Thyroid gland (tissue), 4 donors: Measurements from ENCODE around the gene GAS2L1. TPM values are rescaled to one million over a fixed set of nuclear protein-coding genes. Genes with fewer than 3 reads are reported as not detected.

Experiments used
- DNase-seq, 2 donors: peaks; one replicate each; pipeline ENCODE4 v3.0.0-alpha.2; 2019
- H3K27ac ChIP-seq, 3 donors: fragments of 200-600 bp; sonication (generic); 1 replicate in 2 of 3; 2 replicates in 1 of 3; pipeline ENCODE4 v1.5.1; 2016 to 2019; ENCODE audit warnings: mild to moderate bottlenecking in 1 of 3, moderate library complexity in 1 of 3
- H3K27me3 ChIP-seq: fragments of 200-600 bp; sonication (generic); one replicate; pipeline ENCODE4 v1.5.1; 2019
- H3K36me3 ChIP-seq, 2 donors: fragments of 200-600 bp; sonication (generic); one replicate each; pipeline ENCODE4 v1.5.1; 2016 to 2019
- H3K4me1 ChIP-seq, 2 donors: fragments of 200-600 bp; sonication (generic); one replicate each; pipeline ENCODE4 v1.5.1; 2017 to 2019
- H3K4me3 ChIP-seq, 3 donors: fragments of 200-600 bp; sonication (generic); replicated peaks in 1 of 3; 1 replicate in 2 of 3; 2 replicates in 1 of 3; pipeline ENCODE4 v1.5.1; 2016; ENCODE audit warnings: mild to moderate bottlenecking in 1 of 3
- H3K9me3 ChIP-seq: fragments of 200-600 bp; sonication (generic); one replicate; pipeline ENCODE4 v1.5.1; 2017
- POLR2A ChIP-seq, 2 donors: fragments of 450-650 bp; IDR thresholded peaks; one replicate each; pipeline ENCODE4 v1.6.1; 2017; ENCODE audit warnings: antibody characterized with exemption in 2 of 2, mild to moderate bottlenecking in 2 of 2, moderate library complexity in 1 of 2
- WGBS, 2 donors: methylation state at CpG; one replicate each; pipeline ENCODE4 v1.1.5; 2017; 5-methylcytosine and 5-hydroxymethylcytosine counted together
- intact Hi-C: fragments of 100-400 bp; cut with DNase I; formaldehyde crosslinking; loops from one replicate; pipeline ENCODE4 v1.15.1; 2023
- total RNA-seq, 4 donors: library from RNA; depleted of rRNA; stranded (reverse); fragments of >200 nt; gene quantifications; one replicate each; pipeline ENCODE4 v1.2.3, GENCODE V29; 2016
- TF ChIP-seq, protein P1 (sequence below), 6 experiments: fragments of 200-600 bp in 3 of 6; fragments of 450-650 bp in 3 of 6; sonication (generic) in 3 of 6; IDR thresholded peaks; one replicate each; pipeline ENCODE4 v1.5.1; 2016 to 2019; ENCODE audit warnings: antibody characterized with exemption in 6 of 6, mild to moderate bottlenecking in 2 of 6, inconsistent platforms in 1 of 6, moderate library complexity in 1 of 6

GAS2L1 gene
- total RNA-seq, 4 donors from 2014 or later, result 9.3 to 22.2 (median 15.7) TPM

DNA sequence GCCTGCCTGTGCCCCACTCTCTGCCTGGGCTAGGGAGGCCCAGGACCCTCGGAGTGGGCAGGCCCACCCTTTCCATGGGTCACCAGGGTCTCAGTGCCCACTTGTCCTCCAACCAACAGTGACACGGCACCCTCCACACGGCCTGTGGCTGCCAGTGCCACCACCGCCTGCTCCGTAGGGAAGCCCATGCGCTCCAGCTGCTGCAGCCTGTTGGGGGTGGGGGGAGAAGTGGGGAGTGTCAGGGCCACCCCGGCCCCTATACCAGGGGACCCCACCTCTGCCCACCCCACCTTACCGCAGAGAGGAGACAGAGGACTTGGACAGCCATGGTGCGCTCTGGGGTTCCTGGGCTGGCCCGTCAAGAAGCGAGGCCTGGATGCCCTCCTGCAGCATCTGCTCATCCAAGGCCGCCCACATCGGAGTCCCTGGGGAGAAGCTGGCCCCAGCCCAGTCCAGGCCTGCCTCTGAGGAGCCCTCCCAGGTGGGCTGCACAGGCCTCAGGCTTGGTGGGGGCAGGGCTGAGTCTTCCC is 46.4 kb upstream of the GAS2L1 start:
- H3K27ac ChIP-seq, result no peak overlapping the region
- no peak for DNase-seq
- WGBS, 2 donors, result 67 to 90% methylated on average over 1 to 10 of the region's 13 CpGs
- no peak for TF ChIP-seq POLR2A (IDR thresholded peaks at IDR 0.05)
- TF ChIP-seq, protein P1, sequence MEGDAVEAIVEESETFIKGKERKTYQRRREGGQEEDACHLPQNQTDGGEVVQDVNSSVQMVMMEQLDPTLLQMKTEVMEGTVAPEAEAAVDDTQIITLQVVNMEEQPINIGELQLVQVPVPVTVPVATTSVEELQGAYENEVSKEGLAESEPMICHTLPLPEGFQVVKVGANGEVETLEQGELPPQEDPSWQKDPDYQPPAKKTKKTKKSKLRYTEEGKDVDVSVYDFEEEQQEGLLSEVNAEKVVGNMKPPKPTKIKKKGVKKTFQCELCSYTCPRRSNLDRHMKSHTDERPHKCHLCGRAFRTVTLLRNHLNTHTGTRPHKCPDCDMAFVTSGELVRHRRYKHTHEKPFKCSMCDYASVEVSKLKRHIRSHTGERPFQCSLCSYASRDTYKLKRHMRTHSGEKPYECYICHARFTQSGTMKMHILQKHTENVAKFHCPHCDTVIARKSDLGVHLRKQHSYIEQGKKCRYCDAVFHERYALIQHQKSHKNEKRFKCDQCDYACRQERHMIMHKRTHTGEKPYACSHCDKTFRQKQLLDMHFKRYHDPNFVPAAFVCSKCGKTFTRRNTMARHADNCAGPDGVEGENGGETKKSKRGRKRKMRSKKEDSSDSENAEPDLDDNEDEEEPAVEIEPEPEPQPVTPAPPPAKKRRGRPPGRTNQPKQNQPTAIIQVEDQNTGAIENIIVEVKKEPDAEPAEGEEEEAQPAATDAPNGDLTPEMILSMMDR (IDR thresholded peaks at IDR 0.05), result no peak
- H3K27me3 ChIP-seq, result no peaks in the 10 kb centered on the region
- no peaks in the 10 kb centered on the region for H3K9me3 ChIP-seq
- no peaks in the 10 kb centered on the region for H3K4me1 ChIP-seq
- intact Hi-C loops, result no loop called here
- H3K36me3 ChIP-seq, result peaks cover 2 to 9% of the 10 kb centered on the region in 2 donors
- H3K4me3 ChIP-seq, result no peak overlapping the region

DNA sequence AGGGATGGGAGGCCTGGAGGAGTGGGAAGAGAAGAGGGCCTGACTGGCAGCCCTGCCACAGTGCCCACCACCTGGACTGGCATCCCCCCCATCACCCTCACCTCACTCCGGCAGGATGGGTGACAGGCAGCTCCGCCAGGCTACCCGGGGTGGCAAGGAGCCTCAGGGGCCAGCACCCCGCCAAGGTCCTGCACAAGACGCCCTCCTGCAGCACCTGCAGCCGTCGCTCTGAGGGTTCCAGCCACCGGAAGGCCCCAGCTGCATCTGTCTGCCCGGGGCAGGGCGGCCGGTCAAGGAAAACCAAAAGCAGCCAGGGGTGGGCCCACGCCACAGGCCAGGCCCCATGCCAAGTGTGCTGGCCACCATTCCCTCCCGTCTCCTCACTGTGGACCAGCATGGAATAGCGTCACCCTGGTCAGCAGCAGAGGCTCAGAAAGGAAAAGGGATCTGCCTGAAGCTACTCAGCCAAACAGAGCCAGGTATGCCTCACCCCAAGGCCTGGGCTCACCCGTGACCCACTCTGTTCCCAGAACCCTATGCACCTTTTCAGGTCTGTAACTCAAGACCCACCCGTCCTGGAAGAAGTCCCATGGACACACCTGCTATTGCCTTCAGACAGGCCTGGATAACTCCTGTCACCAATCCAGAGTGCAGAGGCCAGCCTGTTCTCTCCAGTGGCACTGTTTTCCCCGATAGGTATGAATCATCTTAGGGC is 45.7 kb upstream of the GAS2L1 start:
- Histone ChIP-seq H3K4me3 (no peak overlapping the region), H3K9me3 (no peaks in the 10 kb centered on the region), H3K27me3 (no peaks in the 10 kb centered on the region), H3K36me3 (peaks cover 7 to 13% of the 10 kb centered on the region in 2 donors), H3K4me1 (no peaks in the 10 kb centered on the region), H3K27ac (no peak overlapping the region)
- 67 to 88% methylated on average over 8 to 9 of the region's 17 CpGs for WGBS, 2 donors
- intact Hi-C loops, result no loop called here
- TF ChIP-seq, protein P1 (IDR thresholded peaks at IDR 0.05), result no peak
- no peak for TF ChIP-seq POLR2A (IDR thresholded peaks at IDR 0.05)
- no peak for DNase-seq

DNA sequence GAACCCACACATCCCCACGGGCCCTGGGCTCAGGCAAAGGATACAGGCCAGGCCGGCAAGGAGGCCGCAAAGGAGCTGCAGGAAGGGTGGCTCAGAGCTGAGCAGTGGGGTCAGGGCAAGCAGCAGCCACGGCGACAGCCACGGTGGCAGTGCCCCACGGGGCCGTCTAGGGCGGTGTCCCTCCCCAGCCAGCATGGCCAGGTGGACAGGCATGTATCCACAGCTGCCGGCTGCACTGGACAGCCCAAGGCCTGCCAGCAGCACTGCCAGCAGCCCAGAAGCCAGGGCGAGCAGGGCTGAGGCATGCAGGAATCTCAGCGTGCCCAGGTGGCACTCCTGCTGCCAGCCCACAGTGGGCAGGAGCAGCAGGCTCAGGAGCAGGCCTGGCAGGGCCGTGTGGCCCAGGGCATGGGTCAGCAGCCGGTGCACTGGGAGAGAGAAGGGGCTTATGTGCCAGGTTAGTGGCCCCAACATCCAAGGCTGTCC is 42.6 kb upstream of the GAS2L1 start:
- no peaks in the 10 kb centered on the region for H3K9me3 ChIP-seq
- intact Hi-C loops, result no loop called here

DNA sequence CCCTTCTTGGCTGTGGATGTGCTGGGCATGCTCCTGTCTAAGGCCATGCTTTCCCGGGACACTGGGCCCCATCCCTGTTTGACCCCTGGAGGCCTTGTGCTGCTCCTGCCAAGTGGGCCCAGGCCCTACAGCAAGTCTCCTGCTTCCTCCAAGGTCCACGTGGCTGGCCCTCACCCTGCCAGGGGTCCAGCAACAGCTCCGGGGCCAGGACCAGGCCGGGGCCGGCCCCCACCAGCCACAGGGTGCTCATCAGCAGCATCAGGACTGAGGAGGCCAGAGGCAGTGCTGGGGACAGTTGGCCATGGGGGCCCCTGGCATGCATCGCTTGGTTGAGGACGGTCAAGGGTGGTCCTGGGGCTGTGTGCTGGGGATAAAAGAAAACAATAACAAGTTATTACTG is 41.1 kb upstream of the GAS2L1 start:
- H3K36me3 ChIP-seq, result peaks cover 7 to 13% of the 10 kb centered on the region in 2 donors
- H3K27me3 ChIP-seq, result no peaks in the 10 kb centered on the region
- no peak for DNase-seq
- no peak overlapping the region for H3K27ac ChIP-seq
- WGBS, 2 donors, result 88 to 97% methylated on average over 6 to 7 of the region's 7 CpGs
- no peaks in the 10 kb centered on the region for H3K9me3 ChIP-seq
- intact Hi-C loops, result no loop called here
- TF ChIP-seq, protein P1 (IDR thresholded peaks at IDR 0.05), result no peak
- no peak for TF ChIP-seq POLR2A (IDR thresholded peaks at IDR 0.05)
- no peak overlapping the region for H3K4me3 ChIP-seq
- H3K4me1 ChIP-seq, result peaks cover 18% of the 10 kb centered on the region in 2 donors

More for the DNA sequence above, 42.6 kb upstream of the GAS2L1 start:
- Histone ChIP-seq H3K4me3 (no peak overlapping the region), H3K36me3 (peaks cover 7 to 13% of the 10 kb centered on the region in 2 donors), H3K27me3 (no peaks in the 10 kb centered on the region), H3K4me1 (peaks cover 12 to 14% of the 10 kb centered on the region in 2 donors), H3K27ac (no peak overlapping the region)
- no peak for DNase-seq
- TF ChIP-seq POLR2A (IDR thresholded peaks at IDR 0.05), result no peak
- TF ChIP-seq, protein P1 (IDR thresholded peaks at IDR 0.05), result no peak
- WGBS, 2 donors, result 84 to 93% methylated on average over 6 to 7 of the region's 14 CpGs

DNA sequence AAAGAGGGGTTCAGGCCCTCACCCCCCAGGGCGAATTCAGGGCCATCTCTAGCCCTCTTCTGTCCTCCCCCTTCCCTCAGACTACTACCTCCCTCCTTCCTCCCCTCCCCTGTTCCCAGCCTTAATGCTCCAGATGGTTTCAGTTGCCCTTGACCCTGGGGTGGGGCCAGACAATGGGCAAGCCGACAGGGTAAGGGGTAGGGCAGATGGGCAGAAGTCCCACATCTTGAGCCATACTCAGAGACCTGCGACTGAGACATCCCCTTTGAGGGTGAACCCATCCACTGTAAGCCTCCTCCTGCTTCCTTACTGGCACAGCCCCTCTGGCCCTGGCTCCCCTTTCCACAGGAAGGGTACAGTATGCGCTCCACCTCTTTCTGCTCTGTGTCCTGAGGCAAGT is 40.5 kb upstream of the GAS2L1 start:
- Histone ChIP-seq H3K4me1 (peaks cover 24% of the 10 kb centered on the region in 2 donors), H3K27me3 (no peaks in the 10 kb centered on the region), H3K27ac (no peak overlapping the region), H3K36me3 (peaks cover 7 to 13% of the 10 kb centered on the region in 2 donors), H3K4me3 (no peak overlapping the region), H3K9me3 (no peaks in the 10 kb centered on the region)
- TF ChIP-seq, protein P1 (IDR thresholded peaks at IDR 0.05), result no peak
- no peak for TF ChIP-seq POLR2A (IDR thresholded peaks at IDR 0.05)
- no peak for DNase-seq
- intact Hi-C loops, result no loop called here
- WGBS, 2 donors, result 60 to 72% methylated on average over 4 of the region's 4 CpGs
